ENCODE data around the gene CYB5R2. TPM values are rescaled to one million over a fixed set of nuclear protein-coding genes. Genes with fewer than 3 reads are reported as not detected.

The CYB5R2 gene
- polyA plus RNA-seq, 1 of the 3 experiments (the other 2 are of a cell fraction): 0.20 TPM

DNA sequence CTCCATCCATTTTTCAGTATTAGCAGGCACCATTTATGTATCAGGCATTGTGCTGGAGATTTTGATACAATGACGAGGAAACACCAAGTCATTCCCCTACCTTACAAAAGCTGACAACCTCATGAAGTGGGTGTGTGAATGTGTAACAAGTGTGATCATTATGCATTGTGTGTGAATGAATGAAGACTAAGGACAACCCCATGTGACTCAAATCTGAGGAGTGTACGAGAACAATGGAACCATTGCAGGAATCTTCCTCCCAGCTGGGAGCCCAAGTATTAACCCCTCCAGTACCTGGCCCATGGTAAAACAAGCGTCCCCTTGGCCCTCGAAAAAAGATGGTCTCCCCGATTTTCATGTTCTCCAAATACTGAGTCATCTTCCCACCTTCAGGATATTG, 4.4 kb downstream of the CYB5R2 start:
- H3F3A ChIP-seq (replicated peaks; ENCODE audit: insufficient read depth): no peaks in the 10 kb centered on the region
- no peak for DNase-seq
- WGBS (ENCODE audit: low lambda C conversion rate): 58% methylated on average over 4 of the region's 5 CpGs
- no peaks in the 10 kb centered on the region for H3K36me3 ChIP-seq (replicated peaks in 1 of 2; ENCODE audit: control insufficient read depth in 1 of 2, insufficient read depth in 2 of 2, low read length in 1 of 2)
- TF ChIP-seq POLR2AphosphoS5 (IDR thresholded peaks at IDR 0.05; ENCODE audit: low read depth, low read length): no peak
- TF ChIP-seq CTCF (IDR thresholded peaks at IDR 0.05): no peak
- no peaks in the 10 kb centered on the region for H3K79me2 ChIP-seq (ENCODE audit: insufficient read depth)
- H3K9me3 ChIP-seq: no peaks in the 10 kb centered on the region
- H4K20me1 ChIP-seq (ENCODE audit: insufficient read depth): no peaks in the 10 kb centered on the region
- H3K4me3 ChIP-seq (ENCODE audit: low read depth in 2 of 2, low read length in 1 of 2): no peak overlapping the region
- H3K9ac ChIP-seq: no peak overlapping the region
- no peak overlapping the region for H2AFZ ChIP-seq (ENCODE audit: low read depth)
- H3K4me2 ChIP-seq: no peak overlapping the region
- CTCF ChIA-PET: interaction anchor here (0.7 to 9.2 kb wide), 8 partner anchors 14 to 227 kb away, joined by 3 to 256 read pairs (median 6); partner anchors contain the start of gene PPFIBP2
- peaks cover 0 to 9% of the 10 kb centered on the region in 2 experiments; a peak in 1 of 4 replicates for H3K4me1 ChIP-seq (ENCODE audit: control insufficient read depth in 1 of 2, insufficient read depth in 2 of 2, low read depth in 1 of 2, low read length in 1 of 2)
- H3K27ac ChIP-seq (ENCODE audit: low read depth in 2 of 2, low read length in 1 of 2): no peak overlapping the region
- POLR2A ChIA-PET: no interaction called here
- peaks cover 12% of the 10 kb centered on the region; the same call in 1 of the 2 replicates for H3K27me3 ChIP-seq (ENCODE audit: insufficient read depth)
- no peaks in the 10 kb centered on the region for H3K9me2 ChIP-seq

DNA sequence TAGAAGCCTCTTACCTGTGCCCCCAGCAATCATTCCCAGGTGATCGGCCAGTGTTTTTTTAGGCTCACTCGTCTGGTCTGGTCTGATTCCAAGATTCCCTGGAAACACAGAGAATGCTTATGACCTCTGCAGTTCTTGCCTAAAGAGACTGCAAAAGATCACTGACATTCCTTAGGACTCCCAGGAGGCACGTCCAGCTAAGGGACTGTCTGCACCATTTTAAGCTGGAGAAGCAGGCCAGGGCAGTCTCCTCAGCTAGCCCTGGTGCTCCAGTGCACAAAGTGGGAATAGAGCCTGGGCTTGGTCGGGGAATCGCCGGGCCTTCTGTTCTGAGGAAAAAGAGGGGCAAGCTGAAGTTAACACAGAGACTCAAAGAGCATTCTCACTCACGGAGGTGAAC, 4.8 kb downstream of the CYB5R2 start:
- 64% methylated on average over 7 of the region's 7 CpGs for WGBS (ENCODE audit: low lambda C conversion rate)
- TF ChIP-seq MAX (IDR thresholded peaks at IDR 0.05; ENCODE audit: low read depth): no peak
- no peak for TF ChIP-seq RAD21 (IDR thresholded peaks at IDR 0.05; ENCODE audit: low read length)
- TF ChIP-seq YY1 (IDR thresholded peaks at IDR 0.05; ENCODE audit: low read depth): no peak
- no peak for TF ChIP-seq PBX3 (IDR thresholded peaks at IDR 0.05)
- TF ChIP-seq JUND (IDR thresholded peaks at IDR 0.05): no peak
- no peak for TF ChIP-seq RFX5 (IDR thresholded peaks at IDR 0.05; ENCODE audit: low read length)
- TF ChIP-seq GATA2 (CRISPR knock-in tag; IDR thresholded peaks at IDR 0.05): no peak
- no peak for TF ChIP-seq TCF12 (IDR thresholded peaks at IDR 0.05)
- TF ChIP-seq TAF1 (IDR thresholded peaks at IDR 0.05; ENCODE audit: borderline replicate concordance, low read depth, low read length): no peak
- no peak for TF ChIP-seq NFIC (IDR thresholded peaks at IDR 0.05; ENCODE audit: borderline replicate concordance)
- no peak for TF ChIP-seq EZH2phosphoT487 (IDR thresholded peaks at IDR 0.05; ENCODE audit: borderline replicate concordance, low read depth)
- TF ChIP-seq MEF2A (IDR thresholded peaks at IDR 0.05; ENCODE audit: borderline replicate concordance, low read depth): no peak
- no peak for TF ChIP-seq FOXJ3 (CRISPR knock-in tag; IDR thresholded peaks at IDR 0.05)
- TF ChIP-seq MXI1 (IDR thresholded peaks at IDR 0.05; ENCODE audit: low read depth, low read length): no peak
- TF ChIP-seq ELF1 (IDR thresholded peaks at IDR 0.05): no peak
- H3K4me3 ChIP-seq (ENCODE audit: low read depth in 2 of 2, low read length in 1 of 2): no peak overlapping the region
- ChIA-PET CTCF (interaction anchor here (0.7 to 9.2 kb wide), 6 partner anchors 13 to 227 kb away, joined by 3 to 256 read pairs (median 39); partner anchors contain the start of gene PPFIBP2), POLR2A (no interaction called here)
- 0 out of 2 replicates have a peak, but pooled peaks cover 11% of the 10 kb centered on the region for H3K27me3 ChIP-seq (ENCODE audit: insufficient read depth)
- H2AFZ ChIP-seq (ENCODE audit: low read depth): no peak overlapping the region
- no peak overlapping the region for H3K27ac ChIP-seq (ENCODE audit: low read depth in 2 of 2, low read length in 1 of 2)
- DNase-seq: no peak
- no peaks in the 10 kb centered on the region for H4K20me1 ChIP-seq (ENCODE audit: insufficient read depth)
- H3K36me3 ChIP-seq (replicated peaks in 1 of 2; ENCODE audit: control insufficient read depth in 1 of 2, insufficient read depth in 2 of 2, low read length in 1 of 2): no peaks in the 10 kb centered on the region
- no peaks in the 10 kb centered on the region for H3K9me2 ChIP-seq
- H3K4me2 ChIP-seq: no peak overlapping the region
- no peaks in the 10 kb centered on the region for H3K9me3 ChIP-seq
- no peak overlapping the region for H3K9ac ChIP-seq
- peaks cover 0 to 9% of the 10 kb centered on the region in 2 experiments; a peak in 1 of 4 replicates for H3K4me1 ChIP-seq (ENCODE audit: control insufficient read depth in 1 of 2, insufficient read depth in 2 of 2, low read depth in 1 of 2, low read length in 1 of 2)
- no peaks in the 10 kb centered on the region for H3F3A ChIP-seq (replicated peaks; ENCODE audit: insufficient read depth)
- H3K79me2 ChIP-seq (ENCODE audit: insufficient read depth): no peaks in the 10 kb centered on the region

Measured in SK-N-SH (cell line).